ENCODE data around the gene MXRA8. TPM values are rescaled to one million over a fixed set of nuclear protein-coding genes. Genes with fewer than 3 reads are reported as not detected.

MXRA8 gene
- total RNA-seq, 1 donor from 2014 or later: 78.1 TPM

DNA sequence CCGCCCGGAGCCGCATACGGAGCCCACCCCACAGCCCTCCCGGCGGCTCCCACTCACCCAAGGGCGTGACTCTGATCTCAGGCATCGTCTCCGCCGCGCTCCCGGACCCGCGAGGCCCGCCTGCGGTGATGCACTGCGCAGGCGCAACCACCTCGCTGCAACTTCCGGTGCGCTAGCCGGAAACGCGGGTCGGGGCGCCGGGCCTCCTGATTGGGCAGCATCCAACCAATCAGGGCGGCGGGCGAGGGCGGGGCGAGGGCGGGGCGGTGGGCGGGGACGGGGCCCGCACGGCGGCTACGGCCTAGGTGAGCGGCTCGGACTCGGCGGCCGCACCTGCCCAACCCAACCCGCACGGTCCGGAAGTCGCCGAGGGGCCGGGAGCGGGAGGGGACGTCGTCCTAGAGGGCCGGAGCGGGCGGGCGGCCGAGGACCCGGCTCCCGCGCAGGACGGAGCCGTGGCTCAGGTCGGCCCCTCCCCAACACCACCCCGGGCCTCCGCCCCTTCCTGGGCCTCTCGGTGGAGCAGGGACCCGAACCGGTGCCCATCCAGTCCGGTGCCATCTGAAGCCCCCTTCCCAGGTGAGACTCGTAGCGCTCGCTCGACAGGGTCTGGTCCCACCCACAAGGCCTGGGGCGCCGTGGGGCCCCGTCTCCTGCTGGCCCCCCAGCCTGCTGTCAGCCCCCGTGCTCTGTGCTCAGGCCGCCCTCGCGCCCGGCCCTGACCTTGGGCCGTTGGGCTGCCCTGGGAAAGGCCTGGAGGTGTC, 33.6 kb downstream of the MXRA8 start, which contains the start of the genes CPTP and INTS11:
Gene CPTP (plus strand): TSS at position 279 of the 764 bp plus-strand sequence. CDS start 2,109 bp downstream, outside the sequence.
Gene INTS11 (minus strand): TSS at position 137 of the 764 bp plus-strand sequence. CDS start 52 bp downstream, at position 85.
- TF ChIP-seq, protein P1, sequence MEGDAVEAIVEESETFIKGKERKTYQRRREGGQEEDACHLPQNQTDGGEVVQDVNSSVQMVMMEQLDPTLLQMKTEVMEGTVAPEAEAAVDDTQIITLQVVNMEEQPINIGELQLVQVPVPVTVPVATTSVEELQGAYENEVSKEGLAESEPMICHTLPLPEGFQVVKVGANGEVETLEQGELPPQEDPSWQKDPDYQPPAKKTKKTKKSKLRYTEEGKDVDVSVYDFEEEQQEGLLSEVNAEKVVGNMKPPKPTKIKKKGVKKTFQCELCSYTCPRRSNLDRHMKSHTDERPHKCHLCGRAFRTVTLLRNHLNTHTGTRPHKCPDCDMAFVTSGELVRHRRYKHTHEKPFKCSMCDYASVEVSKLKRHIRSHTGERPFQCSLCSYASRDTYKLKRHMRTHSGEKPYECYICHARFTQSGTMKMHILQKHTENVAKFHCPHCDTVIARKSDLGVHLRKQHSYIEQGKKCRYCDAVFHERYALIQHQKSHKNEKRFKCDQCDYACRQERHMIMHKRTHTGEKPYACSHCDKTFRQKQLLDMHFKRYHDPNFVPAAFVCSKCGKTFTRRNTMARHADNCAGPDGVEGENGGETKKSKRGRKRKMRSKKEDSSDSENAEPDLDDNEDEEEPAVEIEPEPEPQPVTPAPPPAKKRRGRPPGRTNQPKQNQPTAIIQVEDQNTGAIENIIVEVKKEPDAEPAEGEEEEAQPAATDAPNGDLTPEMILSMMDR (conservative IDR thresholded peaks at IDR 0.05): no peak
- peak; percentile 98 for DNase-seq (ENCODE audit: extremely low spot score, unreplicated experiment)
- Mint-ChIP-seq H3K4me3 (peak within 1 kb of the TSS; percentile 92), H3K36me3 (no peaks in the 10 kb centered on the region), H3K27me3 (no peaks in the 10 kb centered on the region), H3K4me1 (ENCODE audit: unreplicated experiment) (peaks cover 11% of the 10 kb centered on the region), H3K9me3 (no peaks in the 10 kb centered on the region), H3K27ac (peak within 1 kb of the TSS; percentile 85)

DNA sequence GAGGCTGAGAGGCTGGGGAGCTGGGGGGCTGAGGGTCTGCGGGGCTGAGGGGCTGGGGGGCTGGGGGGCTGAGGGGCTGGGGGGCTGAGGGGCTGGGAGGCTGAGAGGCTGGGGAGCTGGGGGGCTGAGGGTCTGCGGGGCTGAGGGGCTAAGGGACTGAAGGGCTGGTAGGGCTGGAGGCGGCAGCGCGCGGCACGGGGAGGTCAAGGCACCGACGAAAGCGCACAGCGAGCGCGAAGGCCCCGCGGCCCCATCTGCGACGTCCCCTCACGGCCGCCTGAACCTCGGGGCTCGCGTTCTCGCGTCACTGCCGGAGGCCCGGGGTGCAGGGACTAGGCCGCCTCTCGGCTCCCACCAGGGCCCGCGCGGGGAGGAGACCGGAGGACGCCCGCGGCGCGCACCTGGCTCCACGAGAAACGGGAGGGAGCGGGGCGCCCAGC, 34.3 kb downstream of the MXRA8 start:
- H3K36me3 Mint-ChIP-seq: no peaks in the 10 kb centered on the region
- no peaks in the 10 kb centered on the region for H3K27me3 Mint-ChIP-seq
- peaks cover 11% of the 10 kb centered on the region for H3K4me1 Mint-ChIP-seq (ENCODE audit: unreplicated experiment)
- TF ChIP-seq, protein P1 (conservative IDR thresholded peaks at IDR 0.05): no peak
- no peaks in the 10 kb centered on the region for H3K9me3 Mint-ChIP-seq
- H3K4me3 Mint-ChIP-seq: peak overlapping the region; percentile 88
- no peak for DNase-seq (ENCODE audit: extremely low spot score, unreplicated experiment)
- peak overlapping the region; percentile 77 for H3K27ac Mint-ChIP-seq

DNA sequence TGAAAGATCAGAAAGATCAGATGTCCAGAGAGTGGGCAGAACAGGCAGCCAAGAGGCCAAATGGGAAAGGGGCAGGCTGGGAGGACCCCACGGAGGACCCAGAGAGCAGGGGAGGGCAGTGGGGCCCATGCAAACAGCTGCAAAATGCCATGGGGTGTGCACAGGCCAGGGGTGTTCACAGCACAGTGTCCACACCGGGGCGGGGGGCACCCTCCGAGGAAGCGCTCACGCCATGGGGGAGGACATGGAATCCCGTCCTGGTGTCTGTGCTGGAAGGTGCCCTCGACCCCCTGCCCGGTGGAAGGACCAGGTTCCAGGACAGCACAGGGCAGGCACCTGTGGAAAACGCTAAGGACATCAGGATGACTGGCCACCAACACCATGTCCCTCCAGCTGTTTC, 35.4 kb downstream of the MXRA8 start:
- Mint-ChIP-seq H3K36me3 (no peaks in the 10 kb centered on the region), H3K27me3 (no peaks in the 10 kb centered on the region), H3K4me3 (peak overlapping the region; percentile 92), H3K4me1 (ENCODE audit: unreplicated experiment) (peaks cover 11% of the 10 kb centered on the region), H3K9me3 (no peaks in the 10 kb centered on the region), H3K27ac (peak overlapping the region; percentile 85)
- DNase-seq (ENCODE audit: extremely low spot score, unreplicated experiment): no peak
- TF ChIP-seq, protein P1 (conservative IDR thresholded peaks at IDR 0.05): no peak

DNA sequence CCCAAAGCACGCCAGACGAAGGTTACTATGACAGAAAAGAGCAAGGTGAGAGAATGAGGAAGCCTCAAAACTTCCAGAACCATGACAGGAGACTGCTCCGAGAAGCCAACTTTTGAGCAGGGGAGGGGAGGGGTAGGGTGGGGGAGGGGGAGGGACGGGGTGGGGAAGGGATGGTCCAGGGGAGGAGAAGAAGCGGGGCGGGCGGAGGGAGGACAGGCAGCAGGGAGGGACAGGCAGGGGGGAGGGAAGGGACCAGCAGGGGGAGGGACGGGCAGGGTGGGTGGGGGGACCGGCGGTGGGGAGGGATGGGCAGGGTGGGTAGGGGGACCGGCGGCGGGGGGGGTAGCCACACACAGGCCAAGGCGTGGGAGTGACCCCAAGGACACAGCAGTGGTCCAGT, 35.9 kb downstream of the MXRA8 start:
- peak overlapping the region; percentile 78 for H3K4me3 Mint-ChIP-seq
- TF ChIP-seq, protein P1 (conservative IDR thresholded peaks at IDR 0.05): no peak
- no peaks in the 10 kb centered on the region for H3K27me3 Mint-ChIP-seq
- no peaks in the 10 kb centered on the region for H3K9me3 Mint-ChIP-seq
- peak overlapping the region; percentile 67 for H3K27ac Mint-ChIP-seq
- no peak for DNase-seq (ENCODE audit: extremely low spot score, unreplicated experiment)
- H3K4me1 Mint-ChIP-seq (ENCODE audit: unreplicated experiment): peaks cover 11% of the 10 kb centered on the region
- no peaks in the 10 kb centered on the region for H3K36me3 Mint-ChIP-seq

DNA sequence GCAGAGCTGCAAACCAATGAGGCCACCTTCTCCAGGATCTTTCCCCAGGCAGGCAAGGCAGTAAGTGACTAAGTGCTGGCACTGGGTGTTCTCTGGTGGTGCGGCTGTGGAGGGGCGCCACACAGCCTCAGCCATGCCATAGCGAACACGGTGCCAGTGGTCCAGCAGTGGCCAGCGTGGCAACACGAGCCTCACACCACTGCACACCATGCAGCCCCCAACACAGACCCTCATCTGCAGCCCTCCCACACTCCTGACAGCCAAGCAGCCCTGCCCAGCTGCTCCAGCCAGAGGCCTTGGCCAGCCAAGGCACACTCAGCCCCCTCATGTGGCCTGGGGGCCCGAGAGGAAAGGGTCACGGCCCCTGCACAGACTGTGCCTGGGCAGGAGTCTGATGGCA, 36.9 kb downstream of the MXRA8 start:
- no peak overlapping the region for H3K4me3 Mint-ChIP-seq
- no peak for DNase-seq (ENCODE audit: extremely low spot score, unreplicated experiment)
- H3K9me3 Mint-ChIP-seq: no peaks in the 10 kb centered on the region
- no peaks in the 10 kb centered on the region for H3K27me3 Mint-ChIP-seq
- TF ChIP-seq, protein P1 (conservative IDR thresholded peaks at IDR 0.05): no peak
- no peaks in the 10 kb centered on the region for H3K36me3 Mint-ChIP-seq
- H3K4me1 Mint-ChIP-seq (ENCODE audit: unreplicated experiment): peaks cover 11% of the 10 kb centered on the region
- H3K27ac Mint-ChIP-seq: no peak overlapping the region

Data from type B pancreatic cell (in vitro differentiated cells).